K562 (cell line): ENCODE measurements around the gene GLTP. TPM values are rescaled to one million over a fixed set of nuclear protein-coding genes. Genes with fewer than 3 reads are reported as not detected.

ENCODE experiments used
- ARID2 ChIP-seq: fragments of 450-650 bp; IDR thresholded peaks from 2 replicates; pipeline ENCODE4 v1.6.1; 2017; ENCODE audit warnings: antibody characterized with exemption, mild to moderate bottlenecking
- CBX8 ChIP-seq: fragments of 200-600 bp; sonication (generic); IDR thresholded peaks from 2 replicates; pipeline ENCODE4 v1.6.1; 2012; ENCODE audit warnings: borderline replicate concordance, mixed run types, low read depth, mild to moderate bottlenecking, moderate library complexity, mixed read lengths, low read length, control low read depth, inconsistent platforms; ENCODE audit not compliant: poor library complexity, severe bottlenecking; ENCODE audit errors: extremely low read depth
- HNRNPK ChIP-seq: fragments of 200-400 bp; formaldehyde crosslinking; IDR thresholded peaks from one replicate; pipeline ENCODE4 v1.6.1; 2018; ENCODE audit warnings: mild to moderate bottlenecking, low read depth, low read length; ENCODE audit not compliant: poor library complexity, severe bottlenecking
- LARP7 ChIP-seq: fragments of 450-650 bp; IDR thresholded peaks from 2 replicates; pipeline ENCODE4 v1.6.1; 2016
- NCOA1 ChIP-seq: fragments of 450-650 bp; IDR thresholded peaks from 2 replicates; pipeline ENCODE4 v1.6.1; 2016; ENCODE audit warnings: low read depth
- PHF21A ChIP-seq: fragments of 450-650 bp; IDR thresholded peaks from 2 replicates; pipeline ENCODE4 v1.6.1; 2017; ENCODE audit warnings: low read depth, borderline replicate concordance
- SIRT6 ChIP-seq: IDR thresholded peaks from one replicate; pipeline ENCODE4 v1.6.1; 2012; ENCODE audit warnings: low read depth, mild to moderate bottlenecking, control low read depth, inconsistent platforms, low read length, moderate library complexity
- SMARCC2 ChIP-seq: fragments of 450-650 bp; IDR thresholded peaks from 2 replicates; pipeline ENCODE4 v1.6.1; 2017; ENCODE audit warnings: antibody characterized with exemption, moderate library complexity, mild to moderate bottlenecking, low read depth
- SOX6 ChIP-seq: fragments of 450-650 bp; IDR thresholded peaks from 2 replicates; pipeline ENCODE4 v1.6.1; 2014; ENCODE audit warnings: mild to moderate bottlenecking
- ZBTB1 ChIP-seq: sonication (generic); formaldehyde crosslinking; IDR thresholded peaks from 2 replicates; pipeline ENCODE4 v1.8.1; 2023; ENCODE audit warnings: missing genetic modification reagents, low read depth, mild to moderate bottlenecking, borderline replicate concordance
- ZEB2 ChIP-seq: fragments of 450-650 bp; IDR thresholded peaks from 2 replicates; pipeline ENCODE4 v1.6.1; 2016
- ZNF140 ChIP-seq: fragments of 250-450 bp; sonication (Bioruptor Pico); IDR thresholded peaks from 2 replicates; pipeline ENCODE4 v1.8.0; 2021; ENCODE audit warnings: moderate library complexity, mild to moderate bottlenecking, inconsistent platforms
- ZNF143 ChIP-seq: sonication (generic); formaldehyde crosslinking; IDR thresholded peaks from 2 replicates; pipeline ENCODE4 v1.9.0; 2022; ENCODE audit warnings: mild to moderate bottlenecking, missing genetic modification reagents
- ZNF239 ChIP-seq: fragments of 250-450 bp; sonication (Bioruptor Pico); IDR thresholded peaks from 2 replicates; pipeline ENCODE4 v1.4.0; 2020; ENCODE audit warnings: mild to moderate bottlenecking
- ZNF324 ChIP-seq: fragments of 250-450 bp; sonication (Bioruptor Pico); IDR thresholded peaks from 2 replicates; pipeline ENCODE4 v1.4.0; 2020; ENCODE audit warnings: mild to moderate bottlenecking
- ZNF696 ChIP-seq: fragments of 250-450 bp; sonication (Bioruptor Pico); conservative IDR thresholded peaks from 2 replicates; pipeline ENCODE4 v1.4.0; 2020; ENCODE audit warnings: mild to moderate bottlenecking, moderate library complexity
- polyA plus RNA-seq, 8 experiments: library from polyadenylated mRNA; depleted of rRNA in 4 of 8; stranded (reverse) in 5 of 8; unstranded in 3 of 8; fragments of >200 nt; fragmentation: Nextera tagmentation in 2 of 8; fragmentation: Illumina TruSeq in 1 of 8; extraction: Ambion mirVana in 2 of 8; extraction: Trizol in 1 of 8; gene quantifications; 2 replicates each; pipeline versions ENCODE4 v1.2.1 to v1.2.3, GENCODE V29; 2011 to 2014; ENCODE audit warnings: inconsistent platforms in 1 of 8, missing spikeins in 1 of 8
- total RNA-seq, 7 experiments: library from RNA; depleted of rRNA in 6 of 7; stranded (reverse); fragments of >200 nt in 6 of 7; fragmentation: Illumina TruSeq in 2 of 7; extraction: Trizol in 2 of 7; gene quantifications; 2 replicates each; pipeline versions ENCODE4 v1.2.1 to v1.2.3, GENCODE V29; 2011 to 2021; ENCODE audit warnings: low replicate concordance in 1 of 7
- TF ChIP-seq, protein P1 (sequence below): sonication (generic); formaldehyde crosslinking; IDR thresholded peaks from 2 replicates; pipeline ENCODE4 v1.8.1; 2023; ENCODE audit warnings: missing genetic modification reagents, mild to moderate bottlenecking, borderline replicate concordance
- TF ChIP-seq, protein P2 (sequence below): fragments of 450-650 bp; IDR thresholded peaks from 2 replicates; pipeline ENCODE4 v1.7.0; 2016; ENCODE audit warnings: borderline replicate concordance
- TF ChIP-seq, protein P3 (sequence below): fragments of 150-350 bp; conservative IDR thresholded peaks from 2 replicates; pipeline ENCODE4 v1.6.1; 2014; ENCODE audit warnings: low read length

Gene GLTP
- total and polyA plus RNA-seq, 9 of the 15 experiments (the other 6 are each of a cell fraction or from before 2014, with no cell fraction given), result 4.4 to 8.3 (median 6.1) TPM

DNA sequence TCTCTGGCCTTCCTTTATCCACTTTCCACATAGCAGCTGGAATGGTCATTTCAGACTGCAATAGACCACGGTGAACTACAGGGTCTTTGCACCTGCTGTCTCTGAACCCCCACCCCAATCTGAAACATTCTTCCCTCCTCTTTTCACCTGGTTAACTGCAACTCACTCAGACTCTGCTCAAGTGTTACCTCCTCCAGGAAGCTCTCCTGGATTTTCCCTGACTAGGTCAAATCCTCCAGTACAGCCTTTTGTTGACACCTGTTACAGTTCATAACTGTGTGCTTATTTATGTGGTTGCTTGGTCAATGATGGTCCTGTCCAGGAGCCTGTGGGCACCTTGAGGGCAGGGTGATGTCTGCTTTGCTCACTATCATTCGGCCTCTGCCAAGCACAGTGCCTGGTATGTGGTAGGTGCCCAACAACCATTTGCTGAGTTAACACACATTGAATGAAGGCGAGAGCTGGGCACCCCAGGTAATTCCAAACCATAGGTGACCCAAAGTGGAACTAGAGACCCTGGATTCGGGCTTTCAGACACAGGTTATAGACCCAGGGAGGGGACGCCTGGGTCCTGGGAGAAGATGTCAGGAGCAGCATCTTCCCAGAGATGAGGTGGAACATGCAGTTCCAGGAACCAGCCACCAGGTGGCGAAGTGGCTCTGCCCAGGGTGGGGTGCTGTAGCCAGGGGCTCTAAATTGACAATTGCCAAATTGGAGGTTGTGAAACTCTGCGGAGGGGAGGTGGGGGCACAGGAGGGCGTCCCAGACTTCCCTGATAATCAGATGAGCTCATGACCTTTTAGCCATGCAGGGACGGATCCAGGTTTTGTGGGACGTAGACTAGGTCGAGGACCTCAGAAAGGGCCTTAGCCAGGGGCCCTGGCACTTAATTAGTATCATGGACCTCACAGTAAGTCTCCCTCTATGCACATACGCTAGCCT is 75.2 kb downstream of the GLTP start (continued):
- TF ChIP-seq, protein P1, sequence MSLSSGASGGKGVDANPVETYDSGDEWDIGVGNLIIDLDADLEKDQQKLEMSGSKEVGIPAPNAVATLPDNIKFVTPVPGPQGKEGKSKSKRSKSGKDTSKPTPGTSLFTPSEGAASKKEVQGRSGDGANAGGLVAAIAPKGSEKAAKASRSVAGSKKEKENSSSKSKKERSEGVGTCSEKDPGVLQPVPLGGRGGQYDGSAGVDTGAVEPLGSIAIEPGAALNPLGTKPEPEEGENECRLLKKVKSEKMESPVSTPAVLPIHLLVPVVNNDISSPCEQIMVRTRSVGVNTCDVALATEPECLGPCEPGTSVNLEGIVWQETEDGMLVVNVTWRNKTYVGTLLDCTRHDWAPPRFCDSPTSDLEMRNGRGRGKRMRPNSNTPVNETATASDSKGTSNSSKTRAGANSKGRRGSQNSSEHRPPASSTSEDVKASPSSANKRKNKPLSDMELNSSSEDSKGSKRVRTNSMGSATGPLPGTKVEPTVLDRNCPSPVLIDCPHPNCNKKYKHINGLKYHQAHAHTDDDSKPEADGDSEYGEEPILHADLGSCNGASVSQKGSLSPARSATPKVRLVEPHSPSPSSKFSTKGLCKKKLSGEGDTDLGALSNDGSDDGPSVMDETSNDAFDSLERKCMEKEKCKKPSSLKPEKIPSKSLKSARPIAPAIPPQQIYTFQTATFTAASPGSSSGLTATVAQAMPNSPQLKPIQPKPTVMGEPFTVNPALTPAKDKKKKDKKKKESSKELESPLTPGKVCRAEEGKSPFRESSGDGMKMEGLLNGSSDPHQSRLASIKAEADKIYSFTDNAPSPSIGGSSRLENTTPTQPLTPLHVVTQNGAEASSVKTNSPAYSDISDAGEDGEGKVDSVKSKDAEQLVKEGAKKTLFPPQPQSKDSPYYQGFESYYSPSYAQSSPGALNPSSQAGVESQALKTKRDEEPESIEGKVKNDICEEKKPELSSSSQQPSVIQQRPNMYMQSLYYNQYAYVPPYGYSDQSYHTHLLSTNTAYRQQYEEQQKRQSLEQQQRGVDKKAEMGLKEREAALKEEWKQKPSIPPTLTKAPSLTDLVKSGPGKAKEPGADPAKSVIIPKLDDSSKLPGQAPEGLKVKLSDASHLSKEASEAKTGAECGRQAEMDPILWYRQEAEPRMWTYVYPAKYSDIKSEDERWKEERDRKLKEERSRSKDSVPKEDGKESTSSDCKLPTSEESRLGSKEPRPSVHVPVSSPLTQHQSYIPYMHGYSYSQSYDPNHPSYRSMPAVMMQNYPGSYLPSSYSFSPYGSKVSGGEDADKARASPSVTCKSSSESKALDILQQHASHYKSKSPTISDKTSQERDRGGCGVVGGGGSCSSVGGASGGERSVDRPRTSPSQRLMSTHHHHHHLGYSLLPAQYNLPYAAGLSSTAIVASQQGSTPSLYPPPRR, result no peak
- TF ChIP-seq ARID2 (no peak), SIRT6 (no peak), ZBTB1 (CRISPR knock-in tag) (no peak), HNRNPK (no peak), CBX8 (no peak), SOX6 (no peak), LARP7 (no peak), ZNF324 (CRISPR knock-in tag) (no peak), ZNF143 (CRISPR knock-in tag) (no peak), NCOA1 (no peak), ZNF696 (CRISPR knock-in tag) (no peak), ZEB2 (no peak), PHF21A (no peak), SMARCC2 (no peak), ZNF239 (CRISPR knock-in tag) (no peak), ZNF140 (CRISPR knock-in tag) (no peak)
- TF ChIP-seq, protein P2, sequence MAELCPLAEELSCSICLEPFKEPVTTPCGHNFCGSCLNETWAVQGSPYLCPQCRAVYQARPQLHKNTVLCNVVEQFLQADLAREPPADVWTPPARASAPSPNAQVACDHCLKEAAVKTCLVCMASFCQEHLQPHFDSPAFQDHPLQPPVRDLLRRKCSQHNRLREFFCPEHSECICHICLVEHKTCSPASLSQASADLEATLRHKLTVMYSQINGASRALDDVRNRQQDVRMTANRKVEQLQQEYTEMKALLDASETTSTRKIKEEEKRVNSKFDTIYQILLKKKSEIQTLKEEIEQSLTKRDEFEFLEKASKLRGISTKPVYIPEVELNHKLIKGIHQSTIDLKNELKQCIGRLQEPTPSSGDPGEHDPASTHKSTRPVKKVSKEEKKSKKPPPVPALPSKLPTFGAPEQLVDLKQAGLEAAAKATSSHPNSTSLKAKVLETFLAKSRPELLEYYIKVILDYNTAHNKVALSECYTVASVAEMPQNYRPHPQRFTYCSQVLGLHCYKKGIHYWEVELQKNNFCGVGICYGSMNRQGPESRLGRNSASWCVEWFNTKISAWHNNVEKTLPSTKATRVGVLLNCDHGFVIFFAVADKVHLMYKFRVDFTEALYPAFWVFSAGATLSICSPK, result no peak
- TF ChIP-seq, protein P3, sequence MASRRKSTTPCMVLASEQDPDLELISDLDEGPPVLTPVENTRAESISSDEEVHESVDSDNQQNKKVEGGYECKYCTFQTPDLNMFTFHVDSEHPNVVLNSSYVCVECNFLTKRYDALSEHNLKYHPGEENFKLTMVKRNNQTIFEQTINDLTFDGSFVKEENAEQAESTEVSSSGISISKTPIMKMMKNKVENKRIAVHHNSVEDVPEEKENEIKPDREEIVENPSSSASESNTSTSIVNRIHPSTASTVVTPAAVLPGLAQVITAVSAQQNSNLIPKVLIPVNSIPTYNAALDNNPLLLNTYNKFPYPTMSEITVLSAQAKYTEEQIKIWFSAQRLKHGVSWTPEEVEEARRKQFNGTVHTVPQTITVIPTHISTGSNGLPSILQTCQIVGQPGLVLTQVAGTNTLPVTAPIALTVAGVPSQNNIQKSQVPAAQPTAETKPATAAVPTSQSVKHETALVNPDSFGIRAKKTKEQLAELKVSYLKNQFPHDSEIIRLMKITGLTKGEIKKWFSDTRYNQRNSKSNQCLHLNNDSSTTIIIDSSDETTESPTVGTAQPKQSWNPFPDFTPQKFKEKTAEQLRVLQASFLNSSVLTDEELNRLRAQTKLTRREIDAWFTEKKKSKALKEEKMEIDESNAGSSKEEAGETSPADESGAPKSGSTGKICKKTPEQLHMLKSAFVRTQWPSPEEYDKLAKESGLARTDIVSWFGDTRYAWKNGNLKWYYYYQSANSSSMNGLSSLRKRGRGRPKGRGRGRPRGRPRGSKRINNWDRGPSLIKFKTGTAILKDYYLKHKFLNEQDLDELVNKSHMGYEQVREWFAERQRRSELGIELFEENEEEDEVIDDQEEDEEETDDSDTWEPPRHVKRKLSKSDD, result no peak
